WTC11 (cell line): ENCODE results near the gene INSM2.

ENCODE experiments used
- CREB1 ChIP-seq: sonication (generic); formaldehyde crosslinking; IDR thresholded peaks from 2 replicates; pipeline ENCODE4 v1.8.0; 2023; ENCODE audit warnings: mild to moderate bottlenecking, missing genetic modification reagents
- CTCF ChIP-seq: fragments of 200-600 bp; IDR thresholded peaks from 2 replicates; pipeline ENCODE4 v1.8.0; 2022; ENCODE audit warnings: antibody characterized with exemption
- ETV6 ChIP-seq: sonication (generic); formaldehyde crosslinking; IDR thresholded peaks from 2 replicates; pipeline ENCODE4 v1.8.1; 2022; ENCODE audit warnings: mild to moderate bottlenecking, missing genetic modification reagents
- JUN ChIP-seq: sonication (generic); formaldehyde crosslinking; IDR thresholded peaks from 2 replicates; pipeline ENCODE4 v1.8.0; 2023; ENCODE audit warnings: mild to moderate bottlenecking, missing genetic modification reagents
- ZNF232 ChIP-seq: sonication (generic); formaldehyde crosslinking; IDR thresholded peaks from 2 replicates; pipeline ENCODE4 v1.8.0; 2022; ENCODE audit warnings: mild to moderate bottlenecking, missing genetic modification reagents
- ZNF263 ChIP-seq: sonication (generic); formaldehyde crosslinking; IDR thresholded peaks from 2 replicates; pipeline ENCODE4 v1.8.1; 2022; ENCODE audit warnings: low read depth, mild to moderate bottlenecking, moderate library complexity, missing genetic modification reagents
- TF ChIP-seq, protein P1 (sequence below): sonication (generic); formaldehyde crosslinking; IDR thresholded peaks from 2 replicates; pipeline ENCODE4 v1.8.1; 2023; ENCODE audit warnings: mild to moderate bottlenecking, missing genetic modification reagents, moderate library complexity
- TF ChIP-seq, protein P2 (sequence below): sonication (generic); formaldehyde crosslinking; IDR thresholded peaks from 2 replicates; pipeline ENCODE4 v1.8.0; 2022; ENCODE audit warnings: mild to moderate bottlenecking, missing genetic modification reagents

DNA sequence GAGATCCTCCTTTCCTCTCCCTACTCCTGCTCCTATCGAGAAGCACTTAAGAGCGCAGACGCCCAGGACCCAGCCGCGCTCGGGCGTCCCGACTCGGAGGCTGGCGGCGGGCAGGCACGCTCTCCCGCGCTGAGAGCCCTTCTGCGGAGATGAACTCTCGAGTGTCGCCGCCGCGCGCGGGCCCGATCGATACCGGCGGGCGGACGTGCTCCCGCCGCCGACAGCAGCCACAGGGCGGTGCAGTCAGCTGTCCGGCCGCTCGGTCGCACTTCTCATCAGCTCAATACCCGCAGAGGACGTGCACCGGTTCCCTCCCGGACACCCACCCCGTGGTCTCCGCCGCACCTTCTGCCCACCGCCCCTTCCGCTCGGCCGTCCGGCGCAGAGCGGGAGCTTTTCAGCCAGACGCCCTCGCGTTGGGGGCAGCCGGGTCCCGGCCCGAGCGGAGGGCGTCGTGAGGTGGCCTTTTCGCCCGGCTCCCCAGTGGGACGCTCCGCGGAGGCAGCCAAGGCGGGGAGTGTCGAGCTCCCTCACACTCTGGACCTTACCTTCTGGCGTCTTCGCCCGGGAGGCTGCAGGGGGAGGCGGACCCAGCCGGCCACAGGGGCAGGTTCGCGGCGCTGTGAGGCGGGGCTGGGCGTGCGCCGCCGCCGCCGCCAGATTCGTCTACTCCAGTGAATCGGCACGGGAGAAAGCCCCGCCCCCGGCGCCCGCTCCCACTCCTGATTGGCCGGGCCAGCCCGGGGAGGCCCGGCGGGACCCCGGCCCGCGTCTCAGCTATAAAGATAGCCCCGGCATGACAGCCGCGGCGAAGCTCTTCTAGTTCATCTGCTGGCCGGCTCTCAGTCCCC is at the start of gene INSM2:
- no peak for TF ChIP-seq ZNF263 (CRISPR knock-in tag)
- TF ChIP-seq, protein P1, sequence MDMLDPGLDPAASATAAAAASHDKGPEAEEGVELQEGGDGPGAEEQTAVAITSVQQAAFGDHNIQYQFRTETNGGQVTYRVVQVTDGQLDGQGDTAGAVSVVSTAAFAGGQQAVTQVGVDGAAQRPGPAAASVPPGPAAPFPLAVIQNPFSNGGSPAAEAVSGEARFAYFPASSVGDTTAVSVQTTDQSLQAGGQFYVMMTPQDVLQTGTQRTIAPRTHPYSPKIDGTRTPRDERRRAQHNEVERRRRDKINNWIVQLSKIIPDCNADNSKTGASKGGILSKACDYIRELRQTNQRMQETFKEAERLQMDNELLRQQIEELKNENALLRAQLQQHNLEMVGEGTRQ (CRISPR knock-in tag): no peak
- TF ChIP-seq CTCF: no peak
- TF ChIP-seq JUN (CRISPR knock-in tag): no peak
- no peak for TF ChIP-seq ETV6 (CRISPR knock-in tag)
- TF ChIP-seq ZNF232 (CRISPR knock-in tag): no peak
- no peak for TF ChIP-seq CREB1
- TF ChIP-seq, protein P2, sequence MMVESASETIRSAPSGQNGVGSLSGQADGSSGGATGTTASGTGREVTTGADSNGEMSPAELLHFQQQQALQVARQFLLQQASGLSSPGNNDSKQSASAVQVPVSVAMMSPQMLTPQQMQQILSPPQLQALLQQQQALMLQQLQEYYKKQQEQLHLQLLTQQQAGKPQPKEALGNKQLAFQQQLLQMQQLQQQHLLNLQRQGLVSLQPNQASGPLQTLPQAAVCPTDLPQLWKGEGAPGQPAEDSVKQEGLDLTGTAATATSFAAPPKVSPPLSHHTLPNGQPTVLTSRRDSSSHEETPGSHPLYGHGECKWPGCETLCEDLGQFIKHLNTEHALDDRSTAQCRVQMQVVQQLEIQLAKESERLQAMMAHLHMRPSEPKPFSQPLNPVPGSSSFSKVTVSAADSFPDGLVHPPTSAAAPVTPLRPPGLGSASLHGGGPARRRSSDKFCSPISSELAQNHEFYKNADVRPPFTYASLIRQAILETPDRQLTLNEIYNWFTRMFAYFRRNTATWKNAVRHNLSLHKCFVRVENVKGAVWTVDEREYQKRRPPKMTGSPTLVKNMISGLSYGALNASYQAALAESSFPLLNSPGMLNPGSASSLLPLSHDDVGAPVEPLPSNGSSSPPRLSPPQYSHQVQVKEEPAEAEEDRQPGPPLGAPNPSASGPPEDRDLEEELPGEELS (CRISPR knock-in tag): no peak
